HEK293 (cell line): Measurements from ENCODE around the gene PITRM1.

Source experiments
- CTCF ChIA-PET: fragments of 350-600 bp; formaldehyde crosslinking; extraction: SDS; loops from one replicate; lab custom pipeline; 2021; ENCODE audit warnings: antibody characterized with exemption; lab: Yijun Ruan, JAX
- POLR2A ChIA-PET: fragments of 300-600 bp; formaldehyde crosslinking; extraction: SDS; loops from one replicate; lab custom pipeline; 2020; ENCODE audit warnings: antibody characterized with exemption, inconsistent platforms; lab: Yijun Ruan, JAX
- H3K27ac ChIP-seq: fragments of 200-500 bp; sonication (Bioruptor generic); 2 replicates; pipeline ENCODE4 v1.5.1; 2014; ENCODE audit warnings: low read depth, low read length, control low read depth, inconsistent platforms; ENCODE audit errors: extremely low read depth
- H3K36me3 ChIP-seq, 2 experiments: fragments of 200-500 bp in 1 of 2; sonication (Bioruptor generic) in 1 of 2; 1 replicate in 1 of 2; 2 replicates in 1 of 2; pipeline ENCODE4 v1.5.1; 2014 to 2017; ENCODE audit warnings: inconsistent platforms in 2 of 2, low read length in 2 of 2; ENCODE audit not compliant: control insufficient read depth in 2 of 2, insufficient read depth in 1 of 2
- H3K4me1 ChIP-seq: fragments of 200-500 bp; sonication (Bioruptor generic); 2 replicates; pipeline ENCODE4 v1.5.1; 2014; ENCODE audit warnings: mild to moderate bottlenecking, low read length, inconsistent platforms; ENCODE audit not compliant: control insufficient read depth, insufficient read depth
- H3K4me3 ChIP-seq: 2 replicates; pipeline ENCODE4 v1.5.1; 2011; ENCODE audit warnings: low read depth, mild to moderate bottlenecking, control low read depth, low read length, moderate library complexity
- H3K9me3 ChIP-seq: fragments of 200-500 bp; sonication (Bioruptor generic); 2 replicates; pipeline ENCODE4 v1.5.1; 2014; ENCODE audit warnings: low read depth, low read length, inconsistent platforms; ENCODE audit not compliant: control insufficient read depth, insufficient read depth
- CTCF ChIP-seq: fragments of 450-650 bp; formaldehyde crosslinking; IDR thresholded peaks from 2 replicates; pipeline ENCODE4 v1.5.1; 2016; ENCODE audit warnings: missing biosample characterization, missing genetic modification characterization
- ELK4 ChIP-seq: IDR thresholded peaks from 2 replicates; pipeline ENCODE4 v1.6.1; 2011; ENCODE audit warnings: mild to moderate bottlenecking, low read depth, low read length, borderline replicate concordance
- INSM2 ChIP-seq: fragments of 450-650 bp; formaldehyde crosslinking; IDR thresholded peaks from 2 replicates; pipeline ENCODE4 v1.5.1; 2016; ENCODE audit warnings: missing biosample characterization, missing genetic modification characterization
- PRDM4 ChIP-seq: fragments of 450-650 bp; formaldehyde crosslinking; IDR thresholded peaks from 2 replicates; pipeline ENCODE4 v1.5.1; 2017; ENCODE audit warnings: missing biosample characterization, missing genetic modification characterization
- PRDM6 ChIP-seq: fragments of 450-650 bp; formaldehyde crosslinking; IDR thresholded peaks from 2 replicates; pipeline ENCODE4 v1.5.1; 2017; ENCODE audit warnings: missing biosample characterization, missing genetic modification characterization
- SCRT2 ChIP-seq: fragments of 450-650 bp; formaldehyde crosslinking; IDR thresholded peaks from 2 replicates; pipeline ENCODE4 v1.5.1; 2016; ENCODE audit warnings: missing biosample characterization, missing genetic modification characterization
- SP2 ChIP-seq: fragments of 450-650 bp; formaldehyde crosslinking; IDR thresholded peaks from 2 replicates; pipeline ENCODE4 v1.5.1; 2016; ENCODE audit warnings: missing biosample characterization, missing genetic modification characterization
- ZBTB8A ChIP-seq: fragments of 450-650 bp; formaldehyde crosslinking; IDR thresholded peaks from 2 replicates; pipeline ENCODE4 v1.5.1; 2016; ENCODE audit warnings: missing biosample characterization, missing genetic modification characterization
- ZEB2 ChIP-seq: fragments of 450-650 bp; formaldehyde crosslinking; IDR thresholded peaks from 2 replicates; pipeline ENCODE4 v1.5.1; 2016; ENCODE audit warnings: missing biosample characterization, missing genetic modification characterization
- ZFP3 ChIP-seq: fragments of 450-650 bp; formaldehyde crosslinking; IDR thresholded peaks from 2 replicates; pipeline ENCODE4 v1.5.1; 2016; ENCODE audit warnings: low read depth, missing biosample characterization, missing genetic modification characterization
- ZNF132 ChIP-seq: fragments of 450-650 bp; formaldehyde crosslinking; IDR thresholded peaks from 2 replicates; pipeline ENCODE4 v1.5.1; 2017; ENCODE audit warnings: missing biosample characterization, missing genetic modification characterization, borderline replicate concordance
- ZNF211 ChIP-seq: fragments of 450-650 bp; formaldehyde crosslinking; IDR thresholded peaks from 2 replicates; pipeline ENCODE4 v1.5.1; 2016; ENCODE audit warnings: low read depth, missing biosample characterization, missing genetic modification characterization
- ZNF223 ChIP-seq: fragments of 450-650 bp; formaldehyde crosslinking; IDR thresholded peaks from 2 replicates; pipeline ENCODE4 v1.5.1; 2016; ENCODE audit warnings: missing biosample characterization, missing genetic modification characterization
- ZNF239 ChIP-seq: fragments of 450-650 bp; formaldehyde crosslinking; IDR thresholded peaks from 2 replicates; pipeline ENCODE4 v1.5.1; 2016; ENCODE audit warnings: missing biosample characterization, missing genetic modification characterization
- ZNF248 ChIP-seq: fragments of 450-650 bp; formaldehyde crosslinking; IDR thresholded peaks from 2 replicates; pipeline ENCODE4 v1.5.1; 2017; ENCODE audit warnings: missing biosample characterization, missing genetic modification characterization
- ZNF26 ChIP-seq: fragments of 450-650 bp; formaldehyde crosslinking; IDR thresholded peaks from 2 replicates; pipeline ENCODE4 v1.5.1; 2016; ENCODE audit warnings: missing biosample characterization, missing genetic modification characterization
- ZNF266 ChIP-seq: fragments of 450-650 bp; formaldehyde crosslinking; IDR thresholded peaks from 2 replicates; pipeline ENCODE4 v1.5.1; 2016; ENCODE audit warnings: missing biosample characterization, missing genetic modification characterization, low read depth
- ZNF335 ChIP-seq: fragments of 450-650 bp; formaldehyde crosslinking; conservative IDR thresholded peaks from 2 replicates; pipeline ENCODE4 v1.5.1; 2016; ENCODE audit warnings: missing biosample characterization, missing genetic modification characterization
- ZNF416 ChIP-seq: fragments of 450-650 bp; formaldehyde crosslinking; IDR thresholded peaks from 2 replicates; pipeline ENCODE4 v1.5.1; 2016; ENCODE audit warnings: missing biosample characterization, missing genetic modification characterization
- ZNF521 ChIP-seq: fragments of 450-650 bp; formaldehyde crosslinking; IDR thresholded peaks from 2 replicates; pipeline ENCODE4 v1.5.1; 2017; ENCODE audit warnings: missing biosample characterization, mild to moderate bottlenecking, missing genetic modification characterization
- ZNF610 ChIP-seq: fragments of 450-650 bp; formaldehyde crosslinking; IDR thresholded peaks from 2 replicates; pipeline ENCODE4 v1.5.1; 2016; ENCODE audit warnings: missing biosample characterization, missing genetic modification characterization, borderline replicate concordance
- ZNF776 ChIP-seq: fragments of 450-650 bp; formaldehyde crosslinking; IDR thresholded peaks from 2 replicates; pipeline ENCODE4 v1.5.0; 2017; ENCODE audit warnings: missing biosample characterization, missing genetic modification characterization, borderline replicate concordance
- ZNF792 ChIP-seq: fragments of 450-650 bp; formaldehyde crosslinking; IDR thresholded peaks from 2 replicates; pipeline ENCODE4 v1.5.1; 2016; ENCODE audit warnings: missing biosample characterization, missing genetic modification characterization
- ZSCAN30 ChIP-seq: fragments of 450-650 bp; IDR thresholded peaks from 2 replicates; pipeline ENCODE4 v1.5.1; 2018; ENCODE audit warnings: missing biosample characterization, mild to moderate bottlenecking, missing genetic modification characterization, moderate library complexity

PITRM1 gene

GRCh38 chr10:3118641-3119091, 53.9 kb downstream of the PITRM1 start:
- Histone ChIP-seq H3K36me3 (peaks cover 10 to 75% of the 10 kb centered on the region in 2 experiments; a peak in 2 of 3 replicates), H3K9me3 (no peaks in the 10 kb centered on the region), H3K4me3 (no peak overlapping the region), H3K4me1 (no peaks in the 10 kb centered on the region), H3K27ac (no peak overlapping the region)
- POLR2A ChIA-PET = no interaction called here
- no peak for TF ChIP-seq CTCF (tag by site-specific recombination)
- no peak for TF ChIP-seq PRDM6 (tag by site-specific recombination)
- TF ChIP-seq ZNF521 = no peak
- no peak for TF ChIP-seq ZNF416
- no peak for TF ChIP-seq ZSCAN30
- TF ChIP-seq ZNF223 (tag by site-specific recombination) = no peak
- no peak for TF ChIP-seq ZNF211
- no peak for TF ChIP-seq ELK4
- no peak for TF ChIP-seq ZNF239
- TF ChIP-seq ZBTB8A = no peak
- CTCF ChIA-PET = interaction anchor here (0.6 to 1.3 kb wide), 3 partner anchors 21 to 177 kb away, joined by 3 to 4 read pairs (median 4); no protein-coding TSS in a partner anchor

- Histone ChIP-seq H3K9me3 (no peaks in the 10 kb centered on the region), H3K4me1 (no peaks in the 10 kb centered on the region), H3K36me3 (peaks cover 14 to 75% of the 10 kb centered on the region in 2 experiments), H3K27ac (no peak overlapping the region), H3K4me3 (no peak overlapping the region)
- CTCF ChIA-PET = interaction anchor here (0.6 kb wide), 1 partner anchor 9 kb away, joined by 4 read pairs; no protein-coding TSS in a partner anchor
- POLR2A ChIA-PET = no interaction called here
- TF ChIP-seq ZNF211 (no peak), ZNF266 (tag by site-specific recombination) (no peak), ZNF26 (no peak), ZNF132 (no peak), ZNF610 (tag by site-specific recombination) (no peak), ZEB2 (no peak), ZNF248 (tag by site-specific recombination) (no peak), ZNF792 (tag by site-specific recombination) (no peak), ZFP3 (tag by site-specific recombination) (no peak), ZNF776 (no peak), ZNF335 (tag by site-specific recombination) (no peak), INSM2 (tag by site-specific recombination) (no peak), PRDM4 (tag by site-specific recombination) (no peak), SP2 (no peak), SCRT2 (tag by site-specific recombination) (no peak)
Observed at GRCh38 chr10:3117486-3117885, 55.1 kb downstream of the PITRM1 start.
